Kidney (tissue), 14 donors: Measurements from ENCODE around the gene RRM2. TPM values are rescaled to one million over a fixed set of nuclear protein-coding genes. Genes with fewer than 3 reads are reported as not detected.

Source experiments
- DNase-seq, 5 donors: peaks; one replicate each; pipeline ENCODE4 v3.0.0-alpha.2; 2013 to 2020
- FAIRE-seq: peaks from 2 replicates; lab custom pipeline; 2012; peaks lifted over from hg19 to GRCh38; lab: Jason Lieb, UNC
- H3K27ac ChIP-seq, 2 donors: one replicate each; pipeline ENCODE4 v1.7.0; 2013; ENCODE audit warnings: low read depth in 2 of 2, low read length in 2 of 2, inconsistent platforms in 1 of 2
- H3K27me3 ChIP-seq: one replicate; pipeline ENCODE4 v1.7.1; 2013; ENCODE audit warnings: low read length, inconsistent platforms; ENCODE audit not compliant: control insufficient read depth, insufficient read depth
- H3K36me3 ChIP-seq, 3 donors: one replicate each; pipeline versions ENCODE4 v1.7.0 to v1.7.1; 2013; ENCODE audit warnings: low read length in 3 of 3, control low read depth in 1 of 3, inconsistent platforms in 1 of 3; ENCODE audit not compliant: insufficient read depth in 3 of 3, control insufficient read depth in 2 of 3
- H3K4me1 ChIP-seq, 3 donors: one replicate each; pipeline versions ENCODE4 v1.7.0 to v1.7.1; 2013; ENCODE audit warnings: low read length in 3 of 3, inconsistent platforms in 1 of 3, low read depth in 1 of 3; ENCODE audit not compliant: control insufficient read depth in 2 of 3, insufficient read depth in 2 of 3
- H3K4me3 ChIP-seq, 3 donors: one replicate each; pipeline versions ENCODE4 v1.7.0 to v1.8.1; 2013; ENCODE audit warnings: low read length in 3 of 3, control low read depth in 1 of 3, inconsistent platforms in 1 of 3
- H3K9ac ChIP-seq, 3 donors: one replicate each; pipeline versions ENCODE4 v1.7.0 to v1.7.1; 2013; ENCODE audit warnings: low read length in 3 of 3, control low read depth in 1 of 3, inconsistent platforms in 1 of 3
- H3K9me3 ChIP-seq, 3 donors: one replicate each; pipeline versions ENCODE4 v1.7.0 to v1.7.1; 2013; ENCODE audit warnings: low read length in 3 of 3, control low read depth in 1 of 3, inconsistent platforms in 1 of 3; ENCODE audit not compliant: control insufficient read depth in 2 of 3, insufficient read depth in 1 of 3
- CTCF ChIP-seq: IDR thresholded peaks from 3 replicates; pipeline ENCODE4 v1.5.1; 2012; ENCODE audit warnings: mild to moderate bottlenecking, moderate library complexity, borderline replicate concordance; ENCODE audit not compliant: insufficient read depth; ENCODE audit errors: extremely low read depth
- intact Hi-C: fragments of 100-400 bp; cut with DNase I; formaldehyde crosslinking; loops from one replicate; pipeline ENCODE4 v1.11.1; 2022
- polyA plus RNA-seq: library from polyadenylated mRNA; stranded (reverse); fragments of 350-450 nt; fragmentation: Illumina TruSeq; extraction: RNeasy Lipid Tissue Mini Kit (QIAGEN cat#74804); gene quantifications from one replicate; pipeline ENCODE4 v1.2.3, GENCODE V29; 2014; ENCODE audit warnings: low read depth, low replicate concordance; ENCODE audit not compliant: insufficient read depth
- total RNA-seq: library from RNA; stranded (reverse); fragmentation: NEBNext Ultra II Directional; extraction: Animal tissue kit (Norgen Biotek cat#: 25700); gene quantifications from one replicate; pipeline ENCODE4 v1.2.1, GENCODE V29; 2021
- donor health status: control.
- donor health status: control.
- donor health status: control.
- donor health status: control.
- donor health status: control.
- donor health status: DM: yes; HTN: yes; CAD: no.
- donor health status: Normal renal cell carcinoma (clear cell type).

The RRM2 gene
- total and polyA plus RNA-seq, 2 donors from 2014 or later = 3.6 to 5.5 TPM

- Histone ChIP-seq H3K27me3 (no peaks in the 10 kb centered on the region), H3K27ac (peak overlapping the region; percentile 78 to 80), H3K4me1 (peaks cover 3 to 15% (median 4%) of the 10 kb centered on the region in 3 donors), H3K4me3 (peak overlapping the region; percentile 68 to 88 (median 81)), H3K9me3 (no peaks in the 10 kb centered on the region), H3K36me3 (no peaks in the 10 kb centered on the region), H3K9ac (peak overlapping the region; percentile 17 to 67 (median 66))
- TF ChIP-seq CTCF = no peak
- intact Hi-C loops = no loop called here
- DNase-seq (peak in 3 of 5 donors; percentile 41 to 83 (median 82)), FAIRE-seq (no peak)
These were observed 1.5 kb upstream of the RRM2 start for GRCh38 chr2:10120877-10121574.

GRCh38 chr2:10123281-10123680 is 742 bp downstream of the RRM2 start:
- Histone ChIP-seq H3K27ac (no peak overlapping the region), H3K4me3 (peak overlapping the region in 1 of 3 donors; percentile 45), H3K27me3 (no peaks in the 10 kb centered on the region), H3K36me3 (no peaks in the 10 kb centered on the region), H3K4me1 (peaks cover 3 to 15% (median 4%) of the 10 kb centered on the region in 3 donors), H3K9ac (no peak overlapping the region), H3K9me3 (no peaks in the 10 kb centered on the region)
- intact Hi-C loops = no loop called here
- FAIRE-seq = no peak
- TF ChIP-seq CTCF = no peak
- DNase-seq = peak in 1 of 5 donors; percentile 50

- peak; percentile 67 for FAIRE-seq
- peak; percentile 60 for TF ChIP-seq CTCF
- H3K27me3 ChIP-seq = no peaks in the 10 kb centered on the region
- no peak overlapping the region for H3K4me3 ChIP-seq
- no peaks in the 10 kb centered on the region for H3K9me3 ChIP-seq
- peaks cover 3 to 15% (median 4%) of the 10 kb centered on the region in 3 donors for H3K4me1 ChIP-seq
- no peaks in the 10 kb centered on the region for H3K36me3 ChIP-seq
- intact Hi-C loops = loop anchor here (5.0 kb wide), 1 partner anchor 308 kb away; no protein-coding TSS in a partner anchor
- H3K27ac ChIP-seq = no peak overlapping the region
- DNase-seq = peak in 3 of 5 donors; percentile 55 to 92 (median 86)
- H3K9ac ChIP-seq = no peak overlapping the region
These were observed 2.1 kb downstream of the RRM2 start for GRCh38 chr2:10124538-10125045.
